HFF-Myc (cell line): ENCODE measurements around the gene TBC1D17.

Source experiments
- DNase-seq: peaks from one replicate; pipeline ENCODE4 v3.0.0-alpha.2; 2011; ENCODE audit warnings: low read depth; ENCODE audit errors: extremely low read depth
- H3K4me3 ChIP-seq: replicated peaks from 2 replicates; pipeline ENCODE4 v1.5.1; 2011; ENCODE audit warnings: low read depth, mild to moderate bottlenecking, control low read depth, low read length
- TF ChIP-seq, protein P1 (sequence below): IDR thresholded peaks from 2 replicates; pipeline ENCODE4 v1.5.1; 2012; ENCODE audit warnings: mild to moderate bottlenecking, low read depth, low read length, control low read depth; ENCODE audit errors: missing control alignments

Gene TBC1D17

DNA sequence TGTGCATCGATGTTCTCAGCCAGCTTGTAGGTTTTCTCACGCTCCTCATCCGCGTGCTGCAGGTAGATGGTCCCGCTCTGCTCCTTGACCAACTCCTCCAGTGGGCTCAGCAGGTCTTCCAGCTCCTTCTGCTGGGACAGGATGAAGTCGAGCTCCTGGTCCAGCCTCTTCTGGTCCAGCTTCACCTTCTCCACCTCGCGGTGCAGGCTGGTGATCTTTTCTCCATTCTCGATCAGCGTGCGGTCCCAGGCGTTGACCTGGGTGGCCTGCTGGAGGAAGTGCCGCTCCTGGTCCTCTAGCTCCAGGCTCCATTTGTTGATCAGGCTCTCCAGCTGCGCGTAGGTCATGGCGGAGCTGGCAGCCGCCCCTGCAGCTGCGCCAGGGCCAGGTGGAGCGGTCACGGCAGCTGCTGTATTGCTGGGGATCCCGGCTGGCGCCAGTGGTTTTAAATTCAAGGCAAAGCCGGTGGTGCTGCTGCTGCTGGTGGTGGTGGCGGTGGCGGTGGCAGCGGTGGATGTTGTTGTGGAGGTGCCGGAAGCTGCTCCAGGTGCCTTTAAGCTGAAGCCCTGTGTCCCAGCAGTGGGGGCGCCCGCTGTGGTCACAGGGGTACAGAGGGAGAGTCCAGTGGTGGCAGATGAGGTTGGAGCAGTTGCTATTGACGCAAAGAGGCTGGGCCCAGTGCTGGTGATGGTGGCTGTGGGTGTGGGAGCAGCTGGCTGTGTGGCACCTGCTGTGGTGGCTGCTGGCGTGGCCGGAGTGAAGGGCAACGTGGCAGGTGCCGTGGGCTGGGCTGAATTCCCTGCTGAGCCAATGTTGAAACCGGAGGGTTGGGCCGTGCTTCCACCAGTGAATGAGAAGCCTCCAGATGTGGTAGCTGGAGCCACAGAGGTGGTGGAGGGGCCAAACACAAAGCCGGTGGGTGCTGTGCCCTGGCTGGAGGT is 31.2 kb downstream of the TBC1D17 start:
- DNase-seq = no peak
- H3K4me3 ChIP-seq = no peak overlapping the region
- TF ChIP-seq, protein P1, sequence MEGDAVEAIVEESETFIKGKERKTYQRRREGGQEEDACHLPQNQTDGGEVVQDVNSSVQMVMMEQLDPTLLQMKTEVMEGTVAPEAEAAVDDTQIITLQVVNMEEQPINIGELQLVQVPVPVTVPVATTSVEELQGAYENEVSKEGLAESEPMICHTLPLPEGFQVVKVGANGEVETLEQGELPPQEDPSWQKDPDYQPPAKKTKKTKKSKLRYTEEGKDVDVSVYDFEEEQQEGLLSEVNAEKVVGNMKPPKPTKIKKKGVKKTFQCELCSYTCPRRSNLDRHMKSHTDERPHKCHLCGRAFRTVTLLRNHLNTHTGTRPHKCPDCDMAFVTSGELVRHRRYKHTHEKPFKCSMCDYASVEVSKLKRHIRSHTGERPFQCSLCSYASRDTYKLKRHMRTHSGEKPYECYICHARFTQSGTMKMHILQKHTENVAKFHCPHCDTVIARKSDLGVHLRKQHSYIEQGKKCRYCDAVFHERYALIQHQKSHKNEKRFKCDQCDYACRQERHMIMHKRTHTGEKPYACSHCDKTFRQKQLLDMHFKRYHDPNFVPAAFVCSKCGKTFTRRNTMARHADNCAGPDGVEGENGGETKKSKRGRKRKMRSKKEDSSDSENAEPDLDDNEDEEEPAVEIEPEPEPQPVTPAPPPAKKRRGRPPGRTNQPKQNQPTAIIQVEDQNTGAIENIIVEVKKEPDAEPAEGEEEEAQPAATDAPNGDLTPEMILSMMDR = no peak

DNA sequence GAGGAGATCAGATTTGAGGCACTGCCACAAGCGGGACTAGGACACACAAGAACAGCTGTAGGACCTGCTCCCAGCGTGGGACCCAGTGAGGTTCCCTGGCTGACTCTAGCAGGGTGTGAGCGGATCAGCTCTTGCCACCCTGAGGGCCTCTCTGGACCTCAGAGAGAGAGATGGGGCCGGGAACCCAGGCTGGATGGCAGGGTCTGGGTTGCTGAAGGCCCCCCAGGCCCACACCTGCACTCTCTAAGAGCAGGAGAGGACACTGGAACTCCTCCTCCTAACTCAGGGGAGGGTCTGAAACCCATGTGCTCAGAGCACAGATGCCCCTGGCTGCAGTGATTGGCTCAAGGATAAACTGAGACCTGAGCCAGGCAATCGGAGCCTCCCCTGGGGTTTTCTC is 32.7 kb downstream of the TBC1D17 start:
- TF ChIP-seq, protein P1 = no peak
- no peak for DNase-seq
- H3K4me3 ChIP-seq = no peak overlapping the region

- TF ChIP-seq, protein P1 = no peak
- no peak overlapping the region for H3K4me3 ChIP-seq
- no peak for DNase-seq
These were observed 34.1 kb downstream of the TBC1D17 start for GRCh38 chr19:49911381-49912145.

DNA sequence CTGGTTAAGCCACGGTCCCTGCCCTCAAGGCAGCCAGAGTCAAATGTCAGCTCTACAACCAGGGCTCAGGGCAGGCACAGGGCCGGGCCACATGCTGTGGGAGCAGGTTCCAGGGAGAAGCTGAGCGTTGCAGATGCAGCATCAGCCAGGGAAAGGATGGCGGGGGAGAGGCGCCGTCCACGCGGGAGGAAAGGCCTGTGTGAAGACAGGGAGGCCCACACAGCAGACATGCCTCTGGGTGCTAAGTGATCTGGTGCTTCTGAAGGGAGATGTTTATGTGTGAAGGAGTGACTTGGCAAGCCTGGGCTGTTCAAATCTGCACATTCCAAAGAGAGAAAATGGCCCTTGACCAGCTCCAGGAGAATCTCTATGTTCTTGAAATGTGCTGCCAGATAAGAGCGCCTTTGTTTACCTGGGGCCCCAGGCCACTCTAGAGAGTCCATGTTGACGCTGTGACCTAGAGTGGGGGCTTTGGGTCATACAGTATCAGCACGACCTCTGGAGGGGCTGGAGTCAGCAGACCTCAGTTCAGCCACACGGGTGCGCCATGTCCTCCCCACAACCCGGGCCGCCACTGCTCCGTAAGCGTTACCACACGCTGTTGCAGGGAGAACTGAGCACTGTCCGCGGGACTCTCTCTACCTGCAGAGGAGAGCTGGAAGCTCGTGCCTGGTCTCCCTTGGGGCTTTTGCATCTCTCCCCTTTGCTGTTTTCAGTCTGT is 35.6 kb downstream of the TBC1D17 start:
- TF ChIP-seq, protein P1 = no peak
- H3K4me3 ChIP-seq = no peak overlapping the region
- no peak for DNase-seq

GRCh38 chr19:49913720-49914119 is 36.2 kb downstream of the TBC1D17 start:
- no peak overlapping the region for H3K4me3 ChIP-seq
- TF ChIP-seq, protein P1 = no peak
- no peak for DNase-seq

- TF ChIP-seq, protein P1 = no peak
- H3K4me3 ChIP-seq = no peak overlapping the region
- no peak for DNase-seq
These were observed 37.8 kb downstream of the TBC1D17 start for GRCh38 chr19:49915271-49915670.
